Left ventricle myocardium inferior (tissue), 1 donor: ENCODE data around the gene IL18BP. TPM values are rescaled to one million over a fixed set of nuclear protein-coding genes. Genes with fewer than 3 reads are reported as not detected.

Experiments used
- DNase-seq: peaks from one replicate; pipeline ENCODE4 v3.0.0-alpha.2; 2020
- H3K27ac ChIP-seq: fragments of 200-600 bp; replicated peaks from 2 replicates; pipeline ENCODE4 v1.8.0; 2021
- H3K27me3 ChIP-seq: fragments of 200-600 bp; 2 replicates; pipeline ENCODE4 v1.8.0; 2021; ENCODE audit warnings: low read depth
- H3K36me3 ChIP-seq: fragments of 200-600 bp; 2 replicates; pipeline ENCODE4 v1.8.0; 2021
- H3K4me1 ChIP-seq: fragments of 200-600 bp; 2 replicates; pipeline ENCODE4 v1.8.0; 2021
- H3K4me3 ChIP-seq: fragments of 200-600 bp; 2 replicates; pipeline ENCODE4 v1.8.0; 2021; ENCODE audit warnings: mild to moderate bottlenecking, moderate library complexity
- H3K9me3 ChIP-seq: fragments of 200-600 bp; replicated peaks from 2 replicates; pipeline ENCODE4 v1.8.0; 2021
- CTCF ChIP-seq: fragments of 200-600 bp; IDR thresholded peaks from 2 replicates; pipeline ENCODE4 v1.8.0; 2021; ENCODE audit warnings: antibody characterized with exemption, mild to moderate bottlenecking, borderline replicate concordance
- intact Hi-C: fragments of 100-400 bp; cut with micrococcal nuclease; formaldehyde crosslinking; loops from one replicate; pipeline ENCODE4 v1.11.0; 2022
- total RNA-seq: library from RNA; stranded (reverse); fragmentation: NEBNext Ultra II Directional; extraction: Animal tissue kit (Norgen Biotek cat#: 25700); gene quantifications from one replicate; pipeline ENCODE4 v1.2.1, GENCODE V29; 2021
- donor health status: DM: no; HTN: yes; CAD: no; lungs with severe emphysema.

The IL18BP gene
- total RNA-seq, 1 donor from 2014 or later = 4.9 TPM

- Histone ChIP-seq H3K27ac (peak overlapping the region; percentile 82), H3K9me3 (no peaks in the 10 kb centered on the region), H3K36me3 (peaks cover 34% of the 10 kb centered on the region), H3K4me3 (peak overlapping the region; percentile 57), H3K4me1 (peaks cover 46% of the 10 kb centered on the region), H3K27me3 (no peaks in the 10 kb centered on the region)
- intact Hi-C loops = no loop called here
- no peak for TF ChIP-seq CTCF
- DNase-seq = no peak
Observed at GRCh38 chr11:71999362-71999761, 653 bp downstream of the IL18BP start.

GRCh38 chr11:71999798-72000197, 1.1 kb downstream of the IL18BP start:
- DNase-seq = no peak
- intact Hi-C loops = no loop called here
- H3K4me3 ChIP-seq = peak overlapping the region; percentile 57
- no peaks in the 10 kb centered on the region for H3K9me3 ChIP-seq
- TF ChIP-seq CTCF = no peak
- no peaks in the 10 kb centered on the region for H3K27me3 ChIP-seq
- H3K27ac ChIP-seq = peak overlapping the region; percentile 82
- H3K36me3 ChIP-seq = peaks cover 38% of the 10 kb centered on the region
- peaks cover 46% of the 10 kb centered on the region for H3K4me1 ChIP-seq

DNA sequence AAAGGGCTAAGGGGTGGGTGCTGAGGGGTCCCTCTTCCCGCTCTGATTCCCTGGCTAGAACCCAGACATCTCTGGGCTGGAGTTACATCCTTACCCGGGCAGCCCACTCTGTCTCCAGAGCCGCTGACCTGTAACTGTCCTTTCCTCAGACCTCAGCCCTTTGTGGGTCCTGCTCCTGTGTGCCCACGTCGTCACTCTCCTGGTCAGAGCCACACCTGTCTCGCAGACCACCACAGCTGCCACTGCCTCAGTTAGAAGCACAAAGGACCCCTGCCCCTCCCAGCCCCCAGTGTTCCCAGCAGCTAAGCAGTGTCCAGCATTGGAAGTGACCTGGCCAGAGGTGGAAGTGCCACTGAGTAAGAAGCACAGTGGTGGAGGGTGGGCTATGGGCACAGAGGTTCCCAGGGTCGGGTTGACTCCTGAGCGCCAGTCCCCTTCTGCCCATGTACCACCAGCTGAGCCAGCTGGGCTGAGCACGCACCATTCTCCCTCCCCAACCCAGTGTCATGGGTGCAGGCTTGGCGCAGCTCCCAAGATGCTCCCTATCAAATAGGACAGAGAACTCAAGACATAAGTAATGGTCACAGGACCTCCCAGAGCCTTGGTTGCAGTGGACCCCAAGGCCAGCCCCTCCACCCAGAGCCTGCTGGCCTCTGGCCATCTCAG, 1.6 kb downstream of the IL18BP start:
- Histone ChIP-seq H3K27ac (peak overlapping the region; percentile 82), H3K4me1 (peaks cover 49% of the 10 kb centered on the region), H3K9me3 (no peaks in the 10 kb centered on the region), H3K27me3 (no peaks in the 10 kb centered on the region), H3K36me3 (peaks cover 43% of the 10 kb centered on the region), H3K4me3 (peak overlapping the region; percentile 57)
- intact Hi-C loops = no loop called here
- no peak for TF ChIP-seq CTCF
- no peak for DNase-seq

GRCh38 chr11:72001285-72001684, 2.6 kb downstream of the IL18BP start:
- no peak for DNase-seq
- Histone ChIP-seq H3K4me3 (no peak overlapping the region), H3K4me1 (peaks cover 52% of the 10 kb centered on the region), H3K27ac (no peak overlapping the region), H3K9me3 (no peaks in the 10 kb centered on the region), H3K27me3 (no peaks in the 10 kb centered on the region), H3K36me3 (peaks cover 53% of the 10 kb centered on the region)
- intact Hi-C loops = no loop called here
- no peak for TF ChIP-seq CTCF

DNA sequence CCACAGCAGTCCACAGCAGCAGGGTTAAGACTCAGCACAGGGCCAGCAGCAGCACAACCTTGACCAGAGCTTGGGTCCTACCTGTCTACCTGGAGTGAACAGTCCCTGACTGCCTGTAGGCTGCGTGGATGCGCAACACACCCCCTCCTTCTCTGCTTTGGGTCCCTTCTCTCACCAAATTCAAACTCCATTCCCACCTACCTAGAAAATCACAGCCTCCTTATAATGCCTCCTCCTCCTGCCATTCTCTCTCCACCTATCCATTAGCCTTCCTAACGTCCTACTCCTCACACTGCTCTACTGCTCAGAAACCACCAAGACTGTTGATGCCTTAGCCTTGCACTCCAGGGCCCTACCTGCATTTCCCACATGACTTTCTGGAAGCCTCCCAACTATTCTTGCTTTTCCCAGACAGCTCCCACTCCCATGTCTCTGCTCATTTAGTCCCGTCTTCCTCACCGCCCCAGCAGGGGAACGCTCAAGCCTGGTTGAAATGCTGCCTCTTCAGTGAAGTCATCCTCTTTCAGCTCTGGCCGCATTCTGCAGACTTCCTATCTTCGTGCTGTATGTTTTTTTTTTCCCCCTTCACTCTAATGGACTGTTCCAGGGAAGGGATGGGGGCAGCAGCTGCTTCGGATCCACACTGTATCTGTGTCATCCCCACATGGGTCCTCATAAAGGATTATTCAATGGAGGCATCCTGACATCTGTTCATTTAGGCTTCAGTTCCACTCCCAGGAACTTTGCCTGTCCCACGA, 3.3 kb downstream of the IL18BP start:
- Histone ChIP-seq H3K27me3 (no peaks in the 10 kb centered on the region), H3K27ac (no peak overlapping the region), H3K36me3 (peaks cover 60% of the 10 kb centered on the region), H3K4me3 (no peak overlapping the region), H3K9me3 (no peaks in the 10 kb centered on the region), H3K4me1 (peaks cover 47% of the 10 kb centered on the region)
- no peak for DNase-seq
- intact Hi-C loops = no loop called here
- no peak for TF ChIP-seq CTCF
